B cell (primary cell): ENCODE data around the gene ALAD. TPM values are rescaled to one million over a fixed set of nuclear protein-coding genes. Genes with fewer than 3 reads are reported as not detected.
"Not testable (repeated sequence)": the region's sequence is repeated elsewhere in the genome, so short reads cannot be mapped to it uniquely, and the experiment has no call there.

Experiments used
- ATAC-seq: fragments of 200-7000 bp; cut with Tn5 transposase; one replicate; pipeline ENCODE4 v1.10.0; 2021; ENCODE audit warnings: low read depth, mild to moderate bottlenecking, moderate number of reproducible peaks, moderate library complexity
- CTCF ChIA-PET: fragments of 350-600 bp; sonication (Branson Sonifier 250); formaldehyde crosslinking; loops from one replicate; lab custom pipeline; 2021; ENCODE audit warnings: antibody characterized with exemption, inconsistent platforms; lab: Charles Lee
- POLR2A ChIA-PET: fragments of 350-600 bp; sonication (Branson Sonifier 250); formaldehyde crosslinking; loops from one replicate; lab custom pipeline; 2021; ENCODE audit warnings: antibody characterized with exemption; lab: Charles Lee
- DNase-seq: peaks from one replicate; pipeline ENCODE4 v3.0.0; 2013
- H2AFZ ChIP-seq: 2 replicates; pipeline ENCODE4 v1.6.1; 2012; ENCODE audit warnings: mild to moderate bottlenecking, low read depth, low read length; ENCODE audit not compliant: insufficient read depth, poor library complexity, severe bottlenecking
- H3K27ac ChIP-seq, 2 donors: 1 replicate in 1 of 2; 2 replicates in 1 of 2; pipeline ENCODE4 v1.5.1; 2012 to 2013; ENCODE audit warnings: low read length in 2 of 2, mild to moderate bottlenecking in 2 of 2, moderate library complexity in 1 of 2
- H3K27me3 ChIP-seq, 4 experiments: fragments of 200-600 bp in 1 of 4; sonication (generic) in 1 of 4; replicated peaks in 1 of 4; 1 replicate in 2 of 4; 2 replicates in 2 of 4; pipeline versions ENCODE4 v1.6.1 to v1.7.0; 2013 to 2016; ENCODE audit warnings: low read length in 3 of 4, mild to moderate bottlenecking in 2 of 4, mixed read lengths in 1 of 4, moderate library complexity in 1 of 4; ENCODE audit not compliant: insufficient read depth in 4 of 4, control insufficient read depth in 3 of 4; ENCODE audit errors: control extremely low read depth in 1 of 4
- H3K36me3 ChIP-seq, 2 experiments: replicated peaks in 1 of 2; 1 replicate in 1 of 2; 2 replicates in 1 of 2; pipeline versions ENCODE4 v1.6.1 to v1.7.1; 2013; ENCODE audit warnings: low read length in 1 of 2; ENCODE audit not compliant: insufficient read depth in 2 of 2, control insufficient read depth in 1 of 2; ENCODE audit errors: control extremely low read depth in 1 of 2, extremely low read depth in 1 of 2
- H3K4me1 ChIP-seq, 2 donors: fragments of 200-600 bp in 1 of 2; sonication (generic) in 1 of 2; 1 replicate in 1 of 2; 2 replicates in 1 of 2; pipeline versions ENCODE4 v1.5.1 to v1.6.1; 2013 to 2017; ENCODE audit warnings: low read length in 2 of 2; ENCODE audit not compliant: control insufficient read depth in 2 of 2, insufficient read depth in 2 of 2
- H3K4me2 ChIP-seq: replicated peaks from 2 replicates; pipeline ENCODE3; 2012; ENCODE audit warnings: mild to moderate bottlenecking, low read depth, low read length; ENCODE audit not compliant: poor library complexity, severe bottlenecking
- H3K4me3 ChIP-seq, 5 experiments: fragments of 200-600 bp in 1 of 5; sonication (generic) in 1 of 5; 1 replicate in 3 of 5; 2 replicates in 2 of 5; pipeline versions ENCODE4 v1.5.1 to v1.7.0; 2011 to 2016; ENCODE audit warnings: low read length in 4 of 5, mild to moderate bottlenecking in 4 of 5, low read depth in 2 of 5, control low read depth in 1 of 5, moderate library complexity in 1 of 5; ENCODE audit not compliant: insufficient read depth in 1 of 5; ENCODE audit errors: control extremely low read depth in 1 of 5, extremely low read depth in 1 of 5
- H3K79me2 ChIP-seq: fragments of 200-600 bp; sonication (generic); one replicate; pipeline ENCODE4 v1.6.0; 2016; ENCODE audit warnings: low read length; ENCODE audit not compliant: control insufficient read depth, insufficient read depth
- H3K9ac ChIP-seq: fragments of 200-600 bp; sonication (generic); 2 replicates; pipeline ENCODE4 v1.6.1; 2017; ENCODE audit warnings: mild to moderate bottlenecking, low read length, moderate library complexity
- H3K9me3 ChIP-seq, 3 donors: one replicate each; pipeline versions ENCODE4 v1.6.1 to v1.7.1; 2013; ENCODE audit warnings: low read length in 2 of 3; ENCODE audit not compliant: control insufficient read depth in 2 of 3, insufficient read depth in 1 of 3; ENCODE audit errors: control extremely low read depth in 1 of 3
- H4K20me1 ChIP-seq: 2 replicates; pipeline ENCODE4 v1.6.0; 2012; ENCODE audit warnings: mild to moderate bottlenecking, low read length; ENCODE audit not compliant: insufficient read depth, control insufficient read depth, poor library complexity, severe bottlenecking
- H3K27ac Mint-ChIP-seq: one replicate; pipeline ENCODE4 v1.8.0; 2021; ENCODE audit warnings: mixed read lengths
- H3K27me3 Mint-ChIP-seq: one replicate; pipeline ENCODE4 v1.8.0; 2021; ENCODE audit warnings: mixed read lengths
- H3K4me1 Mint-ChIP-seq: one replicate; pipeline ENCODE4 v1.8.0; 2021; ENCODE audit warnings: mixed read lengths
- H3K4me3 Mint-ChIP-seq: one replicate; pipeline ENCODE4 v1.8.0; 2021; ENCODE audit warnings: mixed read lengths
- H3K9me3 Mint-ChIP-seq: one replicate; pipeline ENCODE4 v1.8.0; 2022; ENCODE audit warnings: mixed read lengths; ENCODE audit not compliant: insufficient read depth
- EZH2 ChIP-seq: IDR thresholded peaks from 2 replicates; pipeline ENCODE4 v1.6.1; 2012; ENCODE audit warnings: borderline replicate concordance, low read depth, mild to moderate bottlenecking, moderate library complexity, low read length; ENCODE audit not compliant: insufficient read depth, poor library complexity, severe bottlenecking
- WGBS: methylation state at CpG from one replicate; pipeline ENCODE4 v1.1.5; 2013; ENCODE audit warnings: missing lambda C conversion rate; ENCODE audit not compliant: insufficient coverage; 5-methylcytosine and 5-hydroxymethylcytosine counted together
- intact Hi-C: fragments of 100-400 bp; cut with micrococcal nuclease; formaldehyde crosslinking; loops from one replicate; pipeline ENCODE4 v1.10.0; 2022
- polyA plus RNA-seq: library from polyadenylated mRNA; depleted of rRNA; stranded (reverse); fragments of >200 nt; gene quantifications from 2 replicates; pipeline ENCODE4 v1.2.3, GENCODE V29; 2012
- total RNA-seq, 2 donors: library from RNA; stranded (reverse); fragments of 120-200 nt in 1 of 2; gene quantifications; 1 replicate in 1 of 2; 2 replicates in 1 of 2; pipeline versions ENCODE4 v1.2.3 to v1.2.4, GENCODE V29; 2013 to 2022
- TF ChIP-seq, protein P1 (sequence below): fragments of 200-600 bp; IDR thresholded peaks from one replicate; pipeline ENCODE4 v1.8.0; 2022; ENCODE audit warnings: antibody characterized with exemption, mild to moderate bottlenecking

ALAD gene
- total and polyA plus RNA-seq, 2 donors (not counting 1 experiment from before 2014, with no cell fraction given): 22.0 to 39.8 TPM

- Mint-ChIP-seq H3K4me3 (no peak overlapping the region), H3K4me1 (no peaks in the 10 kb centered on the region), H3K9me3 (no peaks in the 10 kb centered on the region), H3K27ac (no peak overlapping the region), H3K27me3 (no peaks in the 10 kb centered on the region)
- no peaks in the 10 kb centered on the region for H3K36me3 ChIP-seq
- no peak overlapping the region for H3K9ac ChIP-seq
- 25% methylated on average over 2 of the region's 2 CpGs for WGBS
- DNase-seq: no peak
- H4K20me1 ChIP-seq: no peaks in the 10 kb centered on the region
- no peak for TF ChIP-seq EZH2
- TF ChIP-seq, protein P1, sequence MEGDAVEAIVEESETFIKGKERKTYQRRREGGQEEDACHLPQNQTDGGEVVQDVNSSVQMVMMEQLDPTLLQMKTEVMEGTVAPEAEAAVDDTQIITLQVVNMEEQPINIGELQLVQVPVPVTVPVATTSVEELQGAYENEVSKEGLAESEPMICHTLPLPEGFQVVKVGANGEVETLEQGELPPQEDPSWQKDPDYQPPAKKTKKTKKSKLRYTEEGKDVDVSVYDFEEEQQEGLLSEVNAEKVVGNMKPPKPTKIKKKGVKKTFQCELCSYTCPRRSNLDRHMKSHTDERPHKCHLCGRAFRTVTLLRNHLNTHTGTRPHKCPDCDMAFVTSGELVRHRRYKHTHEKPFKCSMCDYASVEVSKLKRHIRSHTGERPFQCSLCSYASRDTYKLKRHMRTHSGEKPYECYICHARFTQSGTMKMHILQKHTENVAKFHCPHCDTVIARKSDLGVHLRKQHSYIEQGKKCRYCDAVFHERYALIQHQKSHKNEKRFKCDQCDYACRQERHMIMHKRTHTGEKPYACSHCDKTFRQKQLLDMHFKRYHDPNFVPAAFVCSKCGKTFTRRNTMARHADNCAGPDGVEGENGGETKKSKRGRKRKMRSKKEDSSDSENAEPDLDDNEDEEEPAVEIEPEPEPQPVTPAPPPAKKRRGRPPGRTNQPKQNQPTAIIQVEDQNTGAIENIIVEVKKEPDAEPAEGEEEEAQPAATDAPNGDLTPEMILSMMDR: no peak
- intact Hi-C loops: loop anchor here (5.0 kb wide), 1 partner anchor 32 kb away; the partner anchor contains the start of genes C9orf43 and POLE3
- no peak overlapping the region for H3K27ac ChIP-seq
- no peaks in the 10 kb centered on the region for H3K9me3 ChIP-seq
- CTCF ChIA-PET: interaction anchor here (1.4 to 9.5 kb wide), 8 partner anchors 10 to 209 kb away, joined by 3 to 311 read pairs (median 30); no protein-coding TSS in a partner anchor
- H3K79me2 ChIP-seq: no peaks in the 10 kb centered on the region
- no peak for ATAC-seq
- POLR2A ChIA-PET: no interaction called here
- no peaks in the 10 kb centered on the region for H3K4me1 ChIP-seq
- no peak overlapping the region for H2AFZ ChIP-seq
- no peak overlapping the region for H3K4me2 ChIP-seq
- no peak overlapping the region for H3K4me3 ChIP-seq
- H3K27me3 ChIP-seq: no peaks in the 10 kb centered on the region
These were observed 43.7 kb upstream of the ALAD start for GRCh38 chr9:113444736-113445135.

DNA sequence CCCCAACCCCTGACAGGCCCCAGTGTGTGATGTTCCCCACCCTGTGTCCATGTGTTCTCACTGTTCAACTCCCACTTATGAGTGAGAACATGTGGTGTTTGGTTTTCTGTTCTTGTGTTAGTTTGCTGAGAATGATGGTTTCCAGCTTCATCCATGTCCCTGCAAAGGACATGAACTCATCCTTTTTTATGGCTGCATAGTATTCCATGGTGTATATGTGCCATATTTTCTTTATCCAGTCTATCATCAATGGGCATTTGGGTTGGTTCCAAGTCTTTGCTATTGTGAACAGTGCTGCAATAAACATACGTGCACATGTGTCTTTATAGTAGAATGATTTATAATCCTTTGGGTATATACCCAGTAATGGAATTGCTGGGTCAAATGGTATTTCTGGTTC, 36.6 kb upstream of the ALAD start:
- H2AFZ ChIP-seq, H3K4me1 ChIP-seq, intact Hi-C loops, H3K4me3 ChIP-seq, H3K4me3 Mint-ChIP-seq, H3K27ac Mint-ChIP-seq, H3K4me1 Mint-ChIP-seq, H3K27me3 Mint-ChIP-seq, H3K27me3 ChIP-seq, H3K9me3 Mint-ChIP-seq, H3K9ac ChIP-seq, DNase-seq, H3K79me2 ChIP-seq, H4K20me1 ChIP-seq, H3K36me3 ChIP-seq, ATAC-seq, POLR2A ChIA-PET, H3K9me3 ChIP-seq, CTCF ChIA-PET, H3K27ac ChIP-seq, H3K4me2 ChIP-seq: not testable (repeated sequence)
- no CpG with 5 or more reads among the region's 1 CpG for WGBS
